HepG2 (cell line): ENCODE data around the gene PRSS8. TPM values are rescaled to one million over a fixed set of nuclear protein-coding genes. Genes with fewer than 3 reads are reported as not detected.

Source experiments
- FOSL2 ChIP-seq: sonication (generic); formaldehyde crosslinking; IDR thresholded peaks from 2 replicates; pipeline ENCODE4 v1.4.0; 2020; ENCODE audit warnings: missing genetic modification reagents
- FOXA3 ChIP-seq: IDR thresholded peaks from 2 replicates; pipeline ENCODE4 v1.6.1; 2016; ENCODE audit warnings: missing genetic modification reagents, missing compliant biosample characterization
- HDAC6 ChIP-seq: fragments of 200-600 bp; sonication (generic); IDR thresholded peaks from 2 replicates; pipeline ENCODE4 v1.7.0; 2017; ENCODE audit warnings: mild to moderate bottlenecking, antibody characterized with exemption, low read length, low read depth
- MAZ ChIP-seq, 2 experiments: sonication (generic) in 1 of 2; formaldehyde crosslinking in 1 of 2; IDR thresholded peaks; 2 replicates each; pipeline versions ENCODE4 v1.5.0 to v1.6.1; 2012 to 2020; ENCODE audit warnings: low read depth in 2 of 2, mild to moderate bottlenecking in 2 of 2, borderline replicate concordance in 1 of 2, improper control_type of control experiment in 1 of 2, low read length in 1 of 2, missing genetic modification reagents in 1 of 2, moderate library complexity in 1 of 2
- NFRKB ChIP-seq: fragments of 450-650 bp; IDR thresholded peaks from 2 replicates; pipeline ENCODE4 v1.6.1; 2017
- NR2F6 ChIP-seq, 2 experiments: IDR thresholded peaks; 2 replicates each; pipeline ENCODE4 v1.6.1; 2016; ENCODE audit warnings: antibody characterized with exemption in 1 of 2, mild to moderate bottlenecking in 1 of 2
- SALL1 ChIP-seq: sonication (generic); formaldehyde crosslinking; IDR thresholded peaks from 2 replicates; pipeline ENCODE4 v1.8.0; 2022; ENCODE audit warnings: mild to moderate bottlenecking, missing genetic modification reagents
- TRIM22 ChIP-seq: fragments of 450-650 bp; IDR thresholded peaks from 2 replicates; pipeline ENCODE4 v1.6.1; 2017
- ZIK1 ChIP-seq: sonication (generic); formaldehyde crosslinking; IDR thresholded peaks from 2 replicates; pipeline ENCODE4 v1.5.0; 2020; ENCODE audit warnings: mild to moderate bottlenecking, low read depth, missing genetic modification reagents, borderline replicate concordance
- ZNF20 ChIP-seq: sonication (generic); formaldehyde crosslinking; IDR thresholded peaks from 2 replicates; pipeline ENCODE4 v1.4.0; 2020; ENCODE audit warnings: mild to moderate bottlenecking, moderate library complexity, missing genetic modification reagents
- ZNF274 ChIP-seq: sonication (generic); formaldehyde crosslinking; IDR thresholded peaks from 2 replicates; pipeline ENCODE4 v1.5.1; 2020; ENCODE audit warnings: mild to moderate bottlenecking, missing genetic modification reagents
- ZNF383 ChIP-seq: sonication (generic); formaldehyde crosslinking; IDR thresholded peaks from 2 replicates; pipeline ENCODE4 v1.4.0; 2020; ENCODE audit warnings: missing genetic modification reagents, mild to moderate bottlenecking, borderline replicate concordance
- ZNF567 ChIP-seq: sonication (generic); formaldehyde crosslinking; IDR thresholded peaks from 2 replicates; pipeline ENCODE4 v1.8.1; 2023; ENCODE audit warnings: mild to moderate bottlenecking, missing genetic modification reagents, borderline replicate concordance
- ZNF687 ChIP-seq: sonication (generic); formaldehyde crosslinking; IDR thresholded peaks from 2 replicates; pipeline ENCODE4 v1.5.1; 2020; ENCODE audit warnings: mild to moderate bottlenecking, missing genetic modification reagents, moderate library complexity
- ZNF713 ChIP-seq: sonication (generic); formaldehyde crosslinking; IDR thresholded peaks from 2 replicates; pipeline ENCODE4 v1.4.0; 2020; ENCODE audit warnings: mild to moderate bottlenecking, missing genetic modification reagents
- ZNF746 ChIP-seq: sonication (generic); formaldehyde crosslinking; IDR thresholded peaks from 2 replicates; pipeline ENCODE4 v1.8.0; 2022; ENCODE audit warnings: mild to moderate bottlenecking, missing genetic modification reagents
- polyA plus RNA-seq, 8 experiments: library from polyadenylated mRNA; depleted of rRNA in 3 of 8; stranded (reverse) in 7 of 8; unstranded in 1 of 8; fragments of >200 nt; fragmentation: Illumina TruSeq in 4 of 8; extraction: Trizol in 4 of 8; gene quantifications; 2 replicates each; pipeline versions ENCODE4 v1.2.1 to v1.2.3, GENCODE V29; 2011 to 2016; ENCODE audit warnings: low read depth in 4 of 8, missing spikeins in 1 of 8, mixed read lengths in 1 of 8; ENCODE audit not compliant: insufficient read depth in 1 of 8
- total RNA-seq, 5 experiments: library from RNA; depleted of rRNA; stranded (reverse); fragments of >200 nt; fragmentation: Illumina TruSeq; extraction: Trizol; gene quantifications; 2 replicates each; pipeline ENCODE4 v1.2.3, GENCODE V29; 2016; ENCODE audit warnings: low read depth in 1 of 5
- TF ChIP-seq, protein P1 (sequence below): fragments of 450-650 bp; IDR thresholded peaks from 2 replicates; pipeline ENCODE4 v1.6.1; 2016
- TF ChIP-seq, protein P2 (sequence below): sonication (generic); formaldehyde crosslinking; IDR thresholded peaks from 2 replicates; pipeline ENCODE4 v1.9.0; 2022; ENCODE audit warnings: low read depth, missing genetic modification reagents

Gene PRSS8
- total and polyA plus RNA-seq, 2 of the 13 experiments (the other 11 are each of a cell fraction or from before 2014, with no cell fraction given), result 2.6 to 7.2 TPM

DNA sequence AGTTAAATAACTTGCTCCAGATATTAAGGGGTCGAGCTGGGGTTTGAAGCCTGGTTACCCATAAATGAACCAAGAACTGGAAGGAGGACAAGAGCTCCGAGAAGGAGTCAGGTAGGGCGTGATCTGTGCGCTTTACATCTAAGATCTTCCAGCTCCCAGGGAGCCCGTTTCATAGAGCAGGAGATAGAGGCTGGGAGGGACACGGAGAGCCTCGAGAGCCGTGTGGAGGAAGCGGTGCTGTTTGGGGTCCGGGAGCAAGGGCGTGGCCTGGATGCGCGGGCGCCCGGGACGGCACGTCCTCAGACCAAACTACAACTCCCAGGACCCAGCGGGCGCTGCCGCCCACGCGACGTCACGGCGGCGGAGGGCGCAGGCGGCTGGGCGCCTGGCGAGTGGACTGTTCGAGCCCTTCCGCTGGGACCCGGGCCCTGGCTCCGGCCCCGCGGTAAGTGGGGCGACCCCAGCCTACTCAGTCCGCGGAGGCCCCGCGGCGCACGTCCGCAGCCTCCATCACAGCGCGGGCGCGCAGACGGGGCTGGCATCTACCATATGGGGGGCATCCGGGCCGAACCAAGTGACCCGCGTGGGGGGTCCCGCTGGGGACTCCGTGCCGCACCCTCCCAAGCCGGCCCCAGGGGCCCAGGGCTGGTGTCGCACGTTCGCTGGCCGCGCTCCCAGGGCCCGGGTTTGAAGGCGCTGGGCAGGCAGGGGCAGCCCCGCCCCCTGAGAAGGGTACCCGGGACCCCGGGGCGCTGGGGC is 27.3 kb downstream of the PRSS8 start, which contains the start of gene BCKDK (continued):
- TF ChIP-seq FOSL2 (CRISPR knock-in tag), result peak; percentile 20; the same call in 1 of the 2 replicates
- TF ChIP-seq ZNF20, result no peak; the same call in none of the 2 replicates
- peak; percentile 51 for TF ChIP-seq ZNF746 (CRISPR knock-in tag)
- TF ChIP-seq HDAC6, result no peak
- TF ChIP-seq TRIM22, result no peak
- TF ChIP-seq, protein P1, sequence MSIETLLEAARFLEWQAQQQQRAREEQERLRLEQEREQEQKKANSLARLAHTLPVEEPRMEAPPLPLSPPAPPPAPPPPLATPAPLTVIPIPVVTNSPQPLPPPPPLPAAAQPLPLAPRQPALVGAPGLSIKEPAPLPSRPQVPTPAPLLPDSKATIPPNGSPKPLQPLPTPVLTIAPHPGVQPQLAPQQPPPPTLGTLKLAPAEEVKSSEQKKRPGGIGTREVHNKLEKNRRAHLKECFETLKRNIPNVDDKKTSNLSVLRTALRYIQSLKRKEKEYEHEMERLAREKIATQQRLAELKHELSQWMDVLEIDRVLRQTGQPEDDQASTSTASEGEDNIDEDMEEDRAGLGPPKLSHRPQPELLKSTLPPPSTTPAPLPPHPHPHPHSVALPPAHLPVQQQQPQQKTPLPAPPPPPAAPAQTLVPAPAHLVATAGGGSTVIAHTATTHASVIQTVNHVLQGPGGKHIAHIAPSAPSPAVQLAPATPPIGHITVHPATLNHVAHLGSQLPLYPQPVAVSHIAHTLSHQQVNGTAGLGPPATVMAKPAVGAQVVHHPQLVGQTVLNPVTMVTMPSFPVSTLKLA, result no peak
- no peak for TF ChIP-seq NFRKB
- peak; percentile 91 for TF ChIP-seq ZNF687 (CRISPR knock-in tag)
- TF ChIP-seq SALL1 (CRISPR knock-in tag), result peak; percentile 84
- TF ChIP-seq ZNF713 (CRISPR knock-in tag), result no peak
- peak; percentile 36; the same call in 1 of the 2 replicates for TF ChIP-seq MAZ (IDR thresholded peaks at IDR 0.05; ENCODE audit: borderline replicate concordance, low read depth, low read length)
- TF ChIP-seq MAZ (CRISPR knock-in tag; IDR thresholded peaks at IDR 0.05; ENCODE audit: low read depth), result peak; percentile 61; the same call in 1 of the 2 replicates
- 0 out of 2 replicates have a peak, but pooled peaks have one; percentile 18 for TF ChIP-seq ZNF567
- no peak for TF ChIP-seq ZNF383
- TF ChIP-seq FOXA3 (CRISPR knock-in tag), result peak; percentile 37; the same call in 1 of the 2 replicates
- TF ChIP-seq ZIK1, result peak; percentile 86
- TF ChIP-seq NR2F6 (IDR thresholded peaks at IDR 0.05), result no peak
- peak; percentile 53; the same call in 1 of the 2 replicates for TF ChIP-seq NR2F6 (CRISPR knock-in tag; IDR thresholded peaks at IDR 0.05)
- 0 out of 2 replicates have a peak, but pooled peaks have one; percentile 51 for TF ChIP-seq ZNF274 (CRISPR knock-in tag)
- TF ChIP-seq, protein P2, sequence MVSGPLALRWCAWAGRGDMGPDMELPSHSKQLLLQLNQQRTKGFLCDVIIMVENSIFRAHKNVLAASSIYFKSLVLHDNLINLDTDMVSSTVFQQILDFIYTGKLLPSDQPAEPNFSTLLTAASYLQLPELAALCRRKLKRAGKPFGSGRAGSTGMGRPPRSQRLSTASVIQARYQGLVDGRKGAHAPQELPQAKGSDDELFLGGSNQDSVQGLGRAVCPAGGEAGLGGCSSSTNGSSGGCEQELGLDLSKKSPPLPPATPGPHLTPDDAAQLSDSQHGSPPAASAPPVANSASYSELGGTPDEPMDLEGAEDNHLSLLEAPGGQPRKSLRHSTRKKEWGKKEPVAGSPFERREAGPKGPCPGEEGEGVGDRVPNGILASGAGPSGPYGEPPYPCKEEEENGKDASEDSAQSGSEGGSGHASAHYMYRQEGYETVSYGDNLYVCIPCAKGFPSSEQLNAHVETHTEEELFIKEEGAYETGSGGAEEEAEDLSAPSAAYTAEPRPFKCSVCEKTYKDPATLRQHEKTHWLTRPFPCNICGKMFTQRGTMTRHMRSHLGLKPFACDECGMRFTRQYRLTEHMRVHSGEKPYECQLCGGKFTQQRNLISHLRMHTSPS (CRISPR knock-in tag), result no peak; the same call in 1 of the 2 replicates
